Peyer's patch (tissue), 4 donors: ENCODE measurements around the gene TCEA2.

Source experiments
- POLR2A ChIP-seq, 2 donors: fragments of 450-650 bp; IDR thresholded peaks; one replicate each; pipeline ENCODE4 v1.5.1; 2017; ENCODE audit warnings: antibody characterized with exemption in 2 of 2, mild to moderate bottlenecking in 2 of 2, moderate library complexity in 2 of 2
- TF ChIP-seq, protein P1 (sequence below), 6 experiments: fragments of 450-650 bp in 4 of 6; fragments of 200-600 bp in 2 of 6; sonication (generic) in 1 of 6; IDR thresholded peaks; one replicate each; pipeline ENCODE4 v1.5.1; 2017 to 2019; ENCODE audit warnings: antibody characterized with exemption in 6 of 6, mild to moderate bottlenecking in 3 of 6, moderate library complexity in 1 of 6

DNA sequence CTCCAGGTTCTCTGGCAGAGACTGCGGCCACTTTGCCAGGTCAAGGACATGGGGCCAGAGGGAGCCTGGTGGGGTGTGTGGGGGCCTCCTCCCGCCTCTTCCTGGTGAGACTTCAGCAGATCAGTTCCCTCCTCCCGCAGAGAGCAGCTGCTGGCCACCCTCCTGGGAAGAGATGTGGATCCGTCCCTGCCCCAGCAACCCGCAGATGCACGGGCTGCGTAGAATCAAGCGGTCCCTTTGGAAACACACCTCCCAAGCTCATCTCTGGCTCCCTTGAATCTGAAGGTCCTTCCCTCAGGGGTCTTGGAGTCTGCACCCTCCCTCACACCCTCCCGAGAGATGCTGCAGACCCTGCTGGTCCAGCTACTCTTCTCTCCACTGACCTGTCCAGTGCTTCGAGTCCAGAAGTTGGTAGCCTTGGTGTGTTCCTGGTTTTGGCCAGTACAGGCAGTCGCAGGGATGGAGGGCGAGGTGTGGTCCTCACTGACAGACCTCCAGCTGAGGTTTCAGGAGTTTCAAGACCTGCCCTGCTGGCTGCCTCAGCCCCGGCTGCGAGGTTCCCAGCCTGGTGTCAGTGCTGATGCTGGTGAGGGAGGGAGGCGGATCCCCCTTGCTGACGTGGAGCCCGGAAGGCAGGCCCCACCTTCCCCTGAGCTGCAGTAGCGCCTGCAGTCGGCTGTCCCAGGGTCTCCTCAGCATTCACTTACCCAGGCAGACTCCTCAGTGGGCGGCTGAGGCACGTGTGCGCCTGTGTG is 44.2 kb downstream of the TCEA2 start, which contains the start of gene NPBWR2:
- no peak for TF ChIP-seq POLR2A (IDR thresholded peaks at IDR 0.05)
- TF ChIP-seq, protein P1, sequence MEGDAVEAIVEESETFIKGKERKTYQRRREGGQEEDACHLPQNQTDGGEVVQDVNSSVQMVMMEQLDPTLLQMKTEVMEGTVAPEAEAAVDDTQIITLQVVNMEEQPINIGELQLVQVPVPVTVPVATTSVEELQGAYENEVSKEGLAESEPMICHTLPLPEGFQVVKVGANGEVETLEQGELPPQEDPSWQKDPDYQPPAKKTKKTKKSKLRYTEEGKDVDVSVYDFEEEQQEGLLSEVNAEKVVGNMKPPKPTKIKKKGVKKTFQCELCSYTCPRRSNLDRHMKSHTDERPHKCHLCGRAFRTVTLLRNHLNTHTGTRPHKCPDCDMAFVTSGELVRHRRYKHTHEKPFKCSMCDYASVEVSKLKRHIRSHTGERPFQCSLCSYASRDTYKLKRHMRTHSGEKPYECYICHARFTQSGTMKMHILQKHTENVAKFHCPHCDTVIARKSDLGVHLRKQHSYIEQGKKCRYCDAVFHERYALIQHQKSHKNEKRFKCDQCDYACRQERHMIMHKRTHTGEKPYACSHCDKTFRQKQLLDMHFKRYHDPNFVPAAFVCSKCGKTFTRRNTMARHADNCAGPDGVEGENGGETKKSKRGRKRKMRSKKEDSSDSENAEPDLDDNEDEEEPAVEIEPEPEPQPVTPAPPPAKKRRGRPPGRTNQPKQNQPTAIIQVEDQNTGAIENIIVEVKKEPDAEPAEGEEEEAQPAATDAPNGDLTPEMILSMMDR (IDR thresholded peaks at IDR 0.05) = no peak
